Mesendoderm (in vitro differentiated cells): Measurements from ENCODE around the gene GSTP1.
"Not testable (repeated sequence)": the region's sequence is repeated elsewhere in the genome, so short reads cannot be mapped to it uniquely, and the experiment has no call there.

Source experiments
- DNase-seq: peaks from one replicate; pipeline ENCODE4 v3.0.0; 2013
- H2AK5ac ChIP-seq: 2 replicates; pipeline ENCODE4 v1.6.1; 2013; ENCODE audit warnings: low read length, inconsistent platforms
- H2BK120ac ChIP-seq: 2 replicates; pipeline ENCODE4 v1.6.1; 2013; ENCODE audit warnings: low read depth, mild to moderate bottlenecking, low read length, moderate library complexity, mixed read lengths
- H2BK15ac ChIP-seq: replicated peaks from 2 replicates; pipeline ENCODE4 v1.6.1; 2013; ENCODE audit warnings: low read depth, mild to moderate bottlenecking, moderate library complexity
- H2BK5ac ChIP-seq: 2 replicates; pipeline ENCODE4 v1.6.1; 2013; ENCODE audit warnings: low read length, inconsistent platforms
- H3K18ac ChIP-seq: 2 replicates; pipeline ENCODE4 v1.6.1; 2013; ENCODE audit warnings: mild to moderate bottlenecking, low read length, mixed read lengths
- H3K23ac ChIP-seq: one replicate; pipeline ENCODE4 v1.6.1; 2013; ENCODE audit warnings: low read length
- H3K27ac ChIP-seq: 2 replicates; pipeline ENCODE4 v1.5.1; 2013; ENCODE audit warnings: low read depth, mild to moderate bottlenecking, inconsistent platforms, low read length, moderate library complexity
- H3K27me3 ChIP-seq: 2 replicates; pipeline ENCODE4 v1.6.1; 2013; ENCODE audit warnings: low read length, control low read depth, mild to moderate bottlenecking, inconsistent platforms; ENCODE audit not compliant: insufficient read depth, poor library complexity
- H3K36me3 ChIP-seq: 2 replicates; pipeline ENCODE4 v1.6.1; 2013; ENCODE audit warnings: low read length, inconsistent platforms; ENCODE audit not compliant: control insufficient read depth, insufficient read depth
- H3K4ac ChIP-seq: one replicate; pipeline ENCODE4 v1.6.1; 2013; ENCODE audit warnings: low read depth, mild to moderate bottlenecking, low read length, moderate library complexity
- H3K4me1 ChIP-seq: 2 replicates; pipeline ENCODE4 v1.6.1; 2013; ENCODE audit warnings: low read depth, low read length, inconsistent platforms; ENCODE audit not compliant: control insufficient read depth
- H3K4me2 ChIP-seq: 2 replicates; pipeline ENCODE4 v1.6.1; 2013; ENCODE audit warnings: low read length
- H3K4me3 ChIP-seq: 2 replicates; pipeline ENCODE4 v1.5.1; 2013; ENCODE audit warnings: mild to moderate bottlenecking, low read length
- H3K56ac ChIP-seq: one replicate; pipeline ENCODE4 v1.6.1; 2013; ENCODE audit warnings: low read length
- H3K79me1 ChIP-seq: 2 replicates; pipeline ENCODE4 v1.6.1; 2013; ENCODE audit warnings: low read length, inconsistent platforms
- H3K79me2 ChIP-seq: 2 replicates; pipeline ENCODE4 v1.6.1; 2013; ENCODE audit warnings: mild to moderate bottlenecking, low read length; ENCODE audit not compliant: control insufficient read depth, insufficient read depth
- H3K9ac ChIP-seq: 2 replicates; pipeline ENCODE4 v1.6.1; 2013; ENCODE audit warnings: low read length, inconsistent platforms
- H4K5ac ChIP-seq: one replicate; pipeline ENCODE4 v1.6.1; 2013; ENCODE audit warnings: low read length
- H4K8ac ChIP-seq: one replicate; pipeline ENCODE4 v1.6.1; 2013; ENCODE audit warnings: low read depth, mild to moderate bottlenecking, control low read depth, low read length, moderate library complexity
- WGBS: extraction: QIAGEN DNeasy Blood & Tissue Kit; methylation state at CpG from one replicate; pipeline ENCODE4 v1.1.7; 2013; ENCODE audit warnings: low lambda C conversion rate, missing lambda C conversion rate; ENCODE audit not compliant: insufficient coverage; ENCODE audit errors: extremely low coverage; 5-methylcytosine and 5-hydroxymethylcytosine counted together

GSTP1 gene

GRCh38 chr11:67617243-67617953, 33.8 kb downstream of the GSTP1 start:
- H3K18ac ChIP-seq = no peak overlapping the region
- no peak overlapping the region for H3K23ac ChIP-seq
- no peak overlapping the region for H3K4ac ChIP-seq
- peaks cover 18% of the 10 kb centered on the region for H3K4me1 ChIP-seq
- peak overlapping the region; percentile 29 for H3K56ac ChIP-seq
- no peaks in the 10 kb centered on the region for H3K79me2 ChIP-seq
- WGBS = no CpG with 5 or more reads among the region's 7 CpGs
- H3K9ac ChIP-seq = peak overlapping the region; percentile 10
- H3K4me3 ChIP-seq = no peak overlapping the region
- H3K27ac ChIP-seq = no peak overlapping the region
- H4K5ac ChIP-seq = no peak overlapping the region
- no peak for DNase-seq
- H2AK5ac ChIP-seq = no peak overlapping the region
- H3K27me3 ChIP-seq = no peaks in the 10 kb centered on the region
- H2BK120ac ChIP-seq = no peak overlapping the region
- no peak overlapping the region for H4K8ac ChIP-seq
- no peak overlapping the region for H2BK15ac ChIP-seq
- no peak overlapping the region for H3K4me2 ChIP-seq
- no peaks in the 10 kb centered on the region for H3K79me1 ChIP-seq
- H2BK5ac ChIP-seq = no peak overlapping the region
- H3K36me3 ChIP-seq = no peaks in the 10 kb centered on the region

GRCh38 chr11:67618901-67619659, 35.5 kb downstream of the GSTP1 start:
- peaks cover 18% of the 10 kb centered on the region for H3K4me1 ChIP-seq
- not testable (repeated sequence) for H2BK5ac ChIP-seq, H3K79me2 ChIP-seq, DNase-seq, H4K5ac ChIP-seq, H3K79me1 ChIP-seq, H2AK5ac ChIP-seq, H3K9ac ChIP-seq, H3K4ac ChIP-seq, H3K36me3 ChIP-seq, H2BK15ac ChIP-seq, H3K4me2 ChIP-seq, H3K27me3 ChIP-seq, H3K18ac ChIP-seq, H3K56ac ChIP-seq, H2BK120ac ChIP-seq, H3K23ac ChIP-seq, H3K4me3 ChIP-seq, H4K8ac ChIP-seq, H3K27ac ChIP-seq
- WGBS = no CpG with 5 or more reads among the region's 40 CpGs

GRCh38 chr11:67619683-67620618, 36.3 kb downstream of the GSTP1 start:
- peak; percentile 95 for DNase-seq
- WGBS = no CpG with 5 or more reads among the region's 33 CpGs
- not testable (repeated sequence) for H3K27ac ChIP-seq, H4K8ac ChIP-seq, H2BK15ac ChIP-seq, H3K79me2 ChIP-seq, H3K36me3 ChIP-seq, H4K5ac ChIP-seq, H2BK120ac ChIP-seq, H3K23ac ChIP-seq, H2BK5ac ChIP-seq, H3K27me3 ChIP-seq, H3K79me1 ChIP-seq, H3K4ac ChIP-seq, H3K18ac ChIP-seq, H2AK5ac ChIP-seq
- Histone ChIP-seq H3K4me3 (peak overlapping the region; percentile 72), H3K4me1 (peaks cover 14% of the 10 kb centered on the region), H3K9ac (peak overlapping the region; percentile 79), H3K4me2 (peak overlapping the region; percentile 10), H3K56ac (peak overlapping the region; percentile 82)

- H2AK5ac ChIP-seq, H2BK120ac ChIP-seq, H3K36me3 ChIP-seq, H3K4me2 ChIP-seq, H3K4ac ChIP-seq, H3K23ac ChIP-seq, H3K27me3 ChIP-seq, H2BK5ac ChIP-seq, H4K8ac ChIP-seq, H3K79me2 ChIP-seq, H4K5ac ChIP-seq, H3K79me1 ChIP-seq, H2BK15ac ChIP-seq, H3K18ac ChIP-seq: not testable (repeated sequence)
- no CpG with 5 or more reads among the region's 13 CpGs for WGBS
- peak overlapping the region; percentile 79 for H3K9ac ChIP-seq
- H3K4me3 ChIP-seq = peak overlapping the region; percentile 72
- peak overlapping the region; percentile 82 for H3K56ac ChIP-seq
- H3K27ac ChIP-seq = peak overlapping the region; percentile 31
- peak; percentile 87 for DNase-seq
- peaks cover 13% of the 10 kb centered on the region for H3K4me1 ChIP-seq
These were observed 37.0 kb downstream of the GSTP1 start for GRCh38 chr11:67620621-67621020.

GRCh38 chr11:67621928-67622327, 38.3 kb downstream of the GSTP1 start:
- H3K27ac ChIP-seq, H3K27me3 ChIP-seq, H3K36me3 ChIP-seq, H2BK120ac ChIP-seq, H2AK5ac ChIP-seq, H3K4me1 ChIP-seq, H3K56ac ChIP-seq, H4K5ac ChIP-seq, H3K79me2 ChIP-seq, H2BK5ac ChIP-seq, H3K18ac ChIP-seq, H2BK15ac ChIP-seq, H3K23ac ChIP-seq, H4K8ac ChIP-seq, H3K79me1 ChIP-seq, H3K4me2 ChIP-seq, H3K4ac ChIP-seq: not testable (repeated sequence)
- DNase-seq = peak; percentile 24
- Histone ChIP-seq H3K9ac (peak overlapping the region; percentile 53), H3K4me3 (peak overlapping the region; percentile 14)
- WGBS = no CpG with 5 or more reads among the region's 3 CpGs
